Measurements from ENCODE around the gene ZMIZ1.

ZMIZ1 gene

DNA sequence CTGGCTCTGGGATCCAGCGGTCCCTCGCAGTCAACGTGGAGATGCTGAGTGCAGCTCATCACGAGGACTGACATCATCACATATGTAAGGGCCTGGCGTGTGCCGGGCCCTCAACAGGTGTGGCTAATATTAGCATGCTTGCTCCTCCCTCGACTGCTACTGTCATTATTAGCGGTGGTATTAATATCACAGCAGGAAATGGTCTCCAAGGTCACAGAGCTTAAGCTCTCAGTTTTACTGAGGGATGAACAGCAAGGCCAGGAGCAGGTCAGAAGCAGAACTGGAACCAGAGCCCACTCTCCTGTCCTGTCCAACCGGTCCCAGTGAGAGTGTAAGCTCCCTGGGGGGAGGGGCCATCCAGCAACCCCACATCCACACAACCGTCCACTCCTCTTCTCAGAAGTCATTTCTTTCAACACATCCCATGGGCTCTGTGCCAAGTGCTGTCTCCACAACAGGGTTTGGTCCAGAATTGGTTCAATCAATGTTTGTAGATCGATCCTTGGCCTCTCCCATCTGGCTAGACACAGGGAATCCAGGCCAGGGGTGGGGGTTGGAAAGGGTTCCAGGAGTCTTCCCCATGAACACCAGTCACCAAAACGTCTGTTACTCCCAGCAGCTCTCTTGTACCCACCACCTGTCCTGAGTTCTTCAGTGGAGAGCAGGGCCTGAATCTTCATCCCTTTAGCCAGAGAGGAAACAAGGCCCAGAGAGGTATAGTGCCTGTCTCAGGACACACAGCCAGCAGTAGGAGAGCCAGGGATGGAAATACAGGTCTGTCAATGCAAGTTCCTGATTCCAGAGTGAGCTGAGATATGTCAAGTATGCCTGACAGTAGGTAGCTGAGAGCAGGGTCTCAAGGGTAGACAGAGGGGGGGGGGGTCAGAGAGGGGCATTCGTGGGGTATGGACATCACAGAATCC is 45.3 kb upstream of the ZMIZ1 start:
- TF ChIP-seq, protein P1, sequence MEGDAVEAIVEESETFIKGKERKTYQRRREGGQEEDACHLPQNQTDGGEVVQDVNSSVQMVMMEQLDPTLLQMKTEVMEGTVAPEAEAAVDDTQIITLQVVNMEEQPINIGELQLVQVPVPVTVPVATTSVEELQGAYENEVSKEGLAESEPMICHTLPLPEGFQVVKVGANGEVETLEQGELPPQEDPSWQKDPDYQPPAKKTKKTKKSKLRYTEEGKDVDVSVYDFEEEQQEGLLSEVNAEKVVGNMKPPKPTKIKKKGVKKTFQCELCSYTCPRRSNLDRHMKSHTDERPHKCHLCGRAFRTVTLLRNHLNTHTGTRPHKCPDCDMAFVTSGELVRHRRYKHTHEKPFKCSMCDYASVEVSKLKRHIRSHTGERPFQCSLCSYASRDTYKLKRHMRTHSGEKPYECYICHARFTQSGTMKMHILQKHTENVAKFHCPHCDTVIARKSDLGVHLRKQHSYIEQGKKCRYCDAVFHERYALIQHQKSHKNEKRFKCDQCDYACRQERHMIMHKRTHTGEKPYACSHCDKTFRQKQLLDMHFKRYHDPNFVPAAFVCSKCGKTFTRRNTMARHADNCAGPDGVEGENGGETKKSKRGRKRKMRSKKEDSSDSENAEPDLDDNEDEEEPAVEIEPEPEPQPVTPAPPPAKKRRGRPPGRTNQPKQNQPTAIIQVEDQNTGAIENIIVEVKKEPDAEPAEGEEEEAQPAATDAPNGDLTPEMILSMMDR (IDR thresholded peaks at IDR 0.05), result no peak

DNA sequence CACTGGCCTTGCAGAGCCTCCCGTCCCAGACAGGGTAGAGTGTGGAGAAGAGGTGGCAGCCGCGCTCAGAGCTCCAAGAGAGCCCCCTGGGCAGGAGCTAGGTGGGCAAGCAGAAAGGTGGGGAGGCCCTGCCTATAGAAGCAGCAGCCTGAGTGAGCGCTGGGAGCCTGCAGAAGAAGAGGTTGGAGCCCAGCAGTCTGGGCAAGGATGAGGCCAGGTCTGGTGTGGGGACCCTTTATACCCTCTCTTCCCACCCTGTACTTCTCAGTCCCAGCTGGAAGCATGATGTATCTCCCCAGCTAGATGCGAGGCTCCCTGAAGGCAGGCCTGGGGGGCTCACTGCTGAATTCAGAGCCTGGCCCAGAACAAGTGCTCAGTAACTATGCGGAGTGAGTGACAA is 44.5 kb upstream of the ZMIZ1 start:
- TF ChIP-seq, protein P1 (IDR thresholded peaks at IDR 0.05), result no peak

DNA sequence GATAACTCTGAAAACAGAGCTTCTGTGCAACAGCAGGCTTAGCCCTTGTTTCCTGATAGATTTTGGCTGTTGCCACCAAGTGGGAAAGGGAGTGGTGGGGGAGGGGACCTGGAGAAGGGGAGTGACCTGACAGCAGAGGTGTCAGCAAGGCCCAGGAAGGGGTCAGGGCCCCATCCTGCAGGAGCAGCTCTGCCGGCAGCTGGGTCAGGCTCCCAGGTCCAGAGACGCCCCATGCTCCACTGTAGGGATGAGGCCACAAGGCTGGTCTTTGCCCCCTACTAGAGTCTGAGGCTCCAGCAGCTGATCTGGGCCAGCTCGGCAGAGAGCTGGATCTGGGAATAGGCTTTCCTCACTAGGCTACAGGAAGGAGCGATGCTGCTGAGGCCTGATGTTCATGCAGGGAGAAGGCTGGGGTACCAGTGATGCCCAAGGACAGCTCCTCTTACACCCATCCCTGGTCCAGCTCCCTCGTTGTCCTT is 44.0 kb upstream of the ZMIZ1 start:
- TF ChIP-seq, protein P1 (IDR thresholded peaks at IDR 0.05), result no peak

GRCh38 chr10:79025199-79025832 is 43.5 kb upstream of the ZMIZ1 start:
- TF ChIP-seq, protein P1 (IDR thresholded peaks at IDR 0.05), result no peak

GRCh38 chr10:79026341-79026761 is 42.4 kb upstream of the ZMIZ1 start:
- TF ChIP-seq, protein P1 (IDR thresholded peaks at IDR 0.05), result no peak

- TF ChIP-seq, protein P1 (IDR thresholded peaks at IDR 0.05), result no peak
These were observed 42.0 kb upstream of the ZMIZ1 start for GRCh38 chr10:79026806-79027146.

GRCh38 chr10:79027147-79028055 is 41.4 kb upstream of the ZMIZ1 start:
- TF ChIP-seq, protein P1 (IDR thresholded peaks at IDR 0.05), result no peak

All from LNCAP (cell line).